HG03060 (cell line): ENCODE measurements around the gene GPR75.

ENCODE experiments used
- ATAC-seq: cut with Tn5 transposase; IDR thresholded peaks from one replicate; pipeline ENCODE4 v1.9.1; 2021; ENCODE audit warnings: low read depth, moderate number of reproducible peaks; ENCODE audit not compliant: unreplicated experiment

GPR75 gene

DNA sequence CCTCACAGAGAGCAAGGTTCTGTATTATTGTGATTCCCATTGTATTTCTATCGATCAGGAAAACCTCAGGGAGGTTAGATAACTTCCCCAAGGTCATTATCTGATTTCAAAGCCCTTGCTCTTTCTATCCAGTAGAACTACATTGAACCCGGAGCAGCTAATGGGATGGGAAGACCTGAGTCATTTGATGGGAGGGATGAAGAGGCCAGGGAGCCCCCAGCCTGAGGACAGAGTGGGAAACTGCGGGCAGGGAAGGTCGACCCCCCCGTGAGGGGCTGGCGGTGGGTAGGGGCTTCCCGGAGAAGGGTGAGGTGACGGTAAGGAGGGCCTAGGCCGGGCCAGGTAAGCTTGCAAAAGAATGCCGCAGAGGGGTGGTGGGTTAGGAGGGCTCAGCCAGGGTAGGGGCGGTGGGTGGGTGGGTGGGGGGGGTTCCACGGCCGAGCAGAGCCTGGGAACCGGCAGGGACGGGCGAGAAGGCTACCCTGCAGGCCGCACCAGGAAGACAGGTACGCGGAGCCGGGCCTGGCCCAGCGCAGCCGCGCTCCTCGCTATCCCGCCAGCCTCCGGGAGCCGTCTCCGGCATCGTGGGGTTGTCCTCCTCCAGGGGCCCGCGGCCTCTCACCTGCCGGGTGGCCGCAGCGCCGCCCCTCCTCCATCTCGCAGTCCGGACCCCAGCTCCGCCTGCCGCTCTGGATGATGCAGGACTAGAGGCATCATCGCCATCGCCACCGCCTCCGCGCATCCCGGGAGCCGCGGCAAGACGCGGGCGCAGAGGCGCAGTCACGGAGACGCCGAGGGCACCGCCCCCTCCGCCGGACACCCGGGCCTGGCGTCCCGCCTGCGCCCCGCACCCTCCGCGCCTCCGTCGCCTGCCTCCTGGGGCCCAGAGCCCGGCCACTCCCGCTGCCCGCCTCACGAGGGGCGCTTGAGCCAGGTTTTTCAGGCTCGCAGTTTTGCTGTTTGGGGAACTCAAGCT lies at the start of gene GPR75:
TSS of gene GPR75 (minus strand) at position 762 of the 976 bp plus-strand sequence. CDS start 5,211 bp downstream, outside the sequence.
- ATAC-seq: no peak

DNA sequence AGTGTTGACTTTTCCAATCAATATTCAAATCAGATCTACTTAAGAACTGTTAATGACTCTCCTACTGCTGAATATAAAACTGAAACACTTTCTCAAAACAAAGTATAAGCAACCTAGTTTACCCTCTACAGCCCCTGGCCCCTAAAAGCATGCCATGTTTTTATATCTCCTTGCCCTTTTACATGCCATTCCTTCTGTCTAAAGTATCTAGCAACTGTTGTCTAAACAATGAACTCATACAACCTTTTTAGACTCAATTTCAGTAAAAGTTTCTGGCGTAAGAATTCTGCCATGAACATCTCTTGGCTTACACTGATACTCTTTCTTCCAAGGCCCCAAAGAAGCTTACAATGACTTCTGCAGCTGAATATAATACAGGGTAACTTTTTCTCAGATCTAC lies 47.8 kb upstream of the GPR75 start:
- ATAC-seq: no peak

DNA sequence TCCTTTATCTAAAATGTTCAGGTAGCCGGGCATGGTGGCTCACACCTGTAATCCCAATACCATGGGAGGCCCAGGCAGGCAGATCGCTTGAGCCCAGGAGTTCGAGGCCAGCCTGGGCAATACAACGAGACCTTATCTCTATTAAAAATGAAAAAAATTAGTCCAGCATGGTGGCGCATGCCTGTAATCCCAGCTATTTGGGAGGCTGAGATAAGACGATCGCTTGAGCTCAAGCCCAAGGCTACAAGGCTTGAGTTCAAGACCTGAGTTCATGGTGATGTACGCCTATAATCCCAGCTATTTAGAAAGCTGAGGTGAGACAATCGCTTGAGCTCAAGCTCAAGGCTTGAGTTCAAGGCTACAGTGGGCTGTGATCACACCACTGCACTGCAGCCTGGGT lies 45.6 kb upstream of the GPR75 start:
- no peak for ATAC-seq

DNA sequence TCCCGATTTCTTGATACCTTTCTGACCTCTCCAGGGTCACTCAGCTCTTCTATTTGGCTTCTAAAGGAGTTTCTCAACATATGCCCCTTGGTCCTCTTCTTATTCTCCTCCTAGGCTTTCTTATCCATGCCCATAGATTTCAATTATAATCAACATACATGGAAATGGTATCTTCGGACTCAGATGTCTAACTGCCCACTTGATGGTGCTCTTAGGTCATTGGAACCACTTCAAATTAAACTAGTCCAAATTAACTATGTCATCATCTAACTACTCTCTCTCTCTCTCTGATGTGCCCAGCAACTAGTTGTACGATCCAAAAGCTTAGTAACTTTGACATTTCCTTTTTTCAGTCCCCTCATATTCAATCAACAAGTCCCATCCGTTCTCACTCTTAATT lies 43.2 kb upstream of the GPR75 start:
- no peak for ATAC-seq

DNA sequence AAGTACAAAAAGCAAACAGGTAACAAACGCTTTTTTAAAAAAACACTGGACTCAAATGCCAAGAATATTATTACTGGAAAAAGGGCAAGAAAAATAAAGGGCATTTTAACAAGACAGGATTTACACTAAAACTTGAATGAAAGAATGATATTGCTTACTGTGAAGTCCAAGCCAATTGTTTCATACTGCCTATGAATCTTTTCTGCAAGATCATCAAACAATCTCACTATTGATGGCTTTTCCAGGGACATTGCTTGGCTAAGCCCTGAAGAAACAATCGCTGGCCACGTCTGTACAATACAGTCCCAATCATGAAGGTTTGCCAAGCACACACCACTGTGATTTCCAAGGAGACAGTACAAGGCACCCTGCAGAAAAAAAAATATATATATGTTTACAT lies 41.4 kb upstream of the GPR75 start:
- no peak for ATAC-seq

DNA sequence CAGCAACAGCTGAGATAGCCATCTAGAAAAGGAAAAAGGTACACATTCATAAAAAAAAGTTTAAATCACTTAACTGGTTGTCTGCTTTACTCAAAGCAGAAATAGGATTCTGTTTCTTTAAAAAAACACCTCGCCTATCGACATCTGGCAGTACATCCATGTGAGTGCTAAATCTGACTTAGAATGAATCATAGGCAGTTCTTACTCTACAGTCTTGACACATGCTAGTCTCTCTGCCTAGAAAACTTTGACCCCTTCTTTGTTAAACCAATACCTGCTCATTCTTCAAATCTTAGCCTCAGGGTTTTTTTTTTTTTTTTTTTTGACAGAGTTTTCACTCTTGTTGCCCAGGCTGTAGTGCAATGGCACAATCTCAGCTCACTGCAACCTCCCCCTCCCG lies 37.1 kb upstream of the GPR75 start:
- no peak for ATAC-seq

DNA sequence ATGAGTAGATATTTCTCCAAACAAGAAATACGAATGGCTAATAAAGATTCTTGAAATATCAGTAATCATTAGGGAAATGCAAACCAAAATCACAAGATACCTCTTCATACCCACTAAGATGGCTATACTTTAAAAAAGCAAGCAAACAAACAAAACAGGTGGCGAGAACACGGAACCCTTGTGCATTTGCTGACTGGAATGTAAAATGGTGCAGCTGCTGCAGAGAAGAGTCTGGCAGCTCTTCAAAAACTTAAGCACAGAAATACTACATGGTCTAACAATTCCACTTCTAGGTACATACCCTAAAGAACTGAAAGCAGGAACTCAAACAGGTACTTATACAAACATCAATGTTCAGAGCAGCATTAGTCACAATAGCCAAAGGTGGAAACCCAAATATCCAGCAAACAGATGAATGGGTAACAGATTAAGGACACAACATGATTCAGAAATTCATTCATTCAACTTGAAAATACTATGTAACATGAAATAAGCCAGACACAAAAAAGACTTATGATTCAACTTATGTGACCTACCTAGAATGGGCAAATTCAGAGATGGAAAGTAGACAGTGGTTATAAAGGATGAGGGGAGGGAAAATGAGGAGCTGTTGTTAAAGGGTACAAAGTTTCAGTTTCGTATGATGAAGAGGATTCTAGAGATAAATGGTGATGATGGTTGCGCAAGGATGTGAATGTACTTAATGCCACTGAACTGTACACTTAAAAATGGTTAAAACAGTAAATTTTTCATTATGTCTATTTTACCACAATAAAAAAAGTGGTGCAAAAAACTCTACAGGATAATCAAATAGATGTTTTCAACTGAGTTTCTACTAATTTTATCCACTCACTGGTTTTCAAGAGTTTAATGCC lies 26.9 kb upstream of the GPR75 start:
- ATAC-seq: no peak

DNA sequence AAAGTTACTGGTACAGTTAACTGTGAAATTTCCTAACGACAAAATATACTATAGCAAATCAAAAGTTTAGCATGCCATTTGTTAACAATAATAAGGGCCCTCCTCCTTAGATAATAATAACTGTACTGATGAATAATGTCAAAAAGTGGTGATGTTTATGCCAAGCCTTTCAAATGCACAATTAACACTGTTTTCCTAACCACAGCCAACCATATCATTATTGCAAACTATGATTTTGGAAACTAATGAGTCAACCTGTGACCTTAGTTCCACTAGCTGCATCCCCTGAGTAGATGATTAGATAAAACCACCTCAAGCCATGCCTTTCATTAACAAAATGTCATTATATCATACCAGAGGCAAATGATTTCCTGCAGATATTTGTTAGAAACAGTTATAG lies 25.1 kb upstream of the GPR75 start:
- ATAC-seq: no peak

DNA sequence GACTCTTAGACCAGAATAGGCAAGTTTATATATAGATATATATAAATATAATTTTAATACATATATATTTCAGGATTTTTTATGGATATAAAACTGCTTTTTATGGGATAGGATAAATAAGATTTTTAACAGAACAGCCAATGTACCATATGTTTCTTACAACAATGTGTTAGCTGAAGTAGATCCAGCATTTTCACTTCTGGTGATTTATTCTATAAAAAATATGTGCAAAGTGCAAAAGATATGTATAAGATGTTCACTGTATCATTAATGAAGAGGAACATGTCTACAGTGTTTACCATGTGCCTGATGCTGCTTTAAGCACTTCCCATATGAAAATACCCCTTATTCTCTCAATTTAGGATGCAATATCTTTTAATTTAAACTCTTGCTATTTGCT lies 22.2 kb upstream of the GPR75 start:
- no peak for ATAC-seq

DNA sequence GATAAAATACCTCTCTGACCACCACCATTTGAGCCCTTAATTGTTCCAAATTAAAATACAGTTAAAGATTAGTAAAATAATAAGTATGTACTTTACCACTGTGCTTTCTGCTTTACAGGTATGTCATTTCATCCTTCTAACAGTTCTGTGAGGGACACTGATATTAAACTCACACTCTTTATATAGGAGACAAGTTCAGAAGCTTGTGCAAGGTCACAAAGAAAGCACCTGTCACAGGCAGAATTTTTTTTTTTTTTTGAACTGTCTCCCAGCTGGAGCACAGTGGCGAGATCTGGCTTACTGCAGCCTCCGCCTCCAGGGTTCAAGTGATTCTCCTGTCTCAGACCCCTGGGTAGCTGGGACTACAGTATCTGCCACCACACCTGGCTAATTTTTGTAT lies 21.6 kb upstream of the GPR75 start:
- ATAC-seq: no peak

DNA sequence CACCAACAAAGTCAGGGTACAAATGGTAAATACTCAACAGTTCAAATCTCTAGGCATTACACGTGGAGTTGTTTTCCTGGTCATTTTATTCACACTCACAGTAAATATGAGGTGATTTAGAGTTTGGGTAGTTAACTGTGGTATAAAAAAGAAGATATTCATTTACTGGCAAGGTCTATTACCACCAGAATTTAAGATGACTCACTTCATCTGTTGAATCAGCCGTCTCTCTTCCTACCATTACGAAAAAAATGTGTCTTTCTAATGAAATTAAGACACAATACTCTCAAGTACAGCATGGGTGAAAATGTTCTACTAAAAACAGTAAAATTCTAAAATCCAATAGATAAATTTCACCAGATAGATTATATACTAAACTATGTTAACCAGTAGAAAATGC lies 21.0 kb upstream of the GPR75 start:
- ATAC-seq: no peak

DNA sequence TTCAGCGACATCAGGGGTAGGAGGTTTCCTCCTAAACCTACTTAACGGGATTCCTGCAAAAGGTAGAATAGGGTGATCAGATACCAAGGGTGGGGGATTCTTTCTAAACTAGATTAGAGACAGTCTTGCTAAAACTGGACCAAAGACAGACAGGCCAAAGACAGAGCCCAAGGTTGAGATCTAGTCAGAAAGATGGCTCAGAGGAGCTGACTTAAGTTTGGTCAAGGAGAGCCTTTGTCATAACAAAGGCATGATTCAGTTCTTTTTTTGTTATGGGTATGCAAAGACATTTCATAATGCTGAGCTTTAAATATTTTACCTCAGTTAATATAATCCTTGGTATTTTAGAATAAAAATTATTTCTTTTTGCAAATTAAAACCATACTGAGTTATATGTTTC lies 17.8 kb upstream of the GPR75 start:
- no peak for ATAC-seq

DNA sequence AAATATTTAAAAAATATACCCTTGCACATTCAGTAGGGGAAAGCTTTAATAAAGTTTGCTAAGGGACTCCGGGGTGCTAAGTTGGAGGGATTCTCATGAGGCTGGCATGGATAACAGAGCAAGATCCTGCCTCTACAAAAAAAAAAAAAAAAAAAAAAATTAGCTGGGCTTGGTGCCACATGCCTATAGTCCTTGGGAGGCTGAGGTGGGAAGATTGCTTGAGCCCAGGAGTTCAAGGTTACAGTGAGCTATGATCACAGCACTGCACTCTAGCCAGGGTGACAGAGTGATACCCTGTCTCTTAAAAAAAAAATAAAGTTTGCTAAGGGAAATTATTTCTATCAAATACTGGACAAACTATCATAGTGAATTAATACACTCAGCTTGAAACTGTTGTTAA lies 17.3 kb upstream of the GPR75 start:
- ATAC-seq: no peak

DNA sequence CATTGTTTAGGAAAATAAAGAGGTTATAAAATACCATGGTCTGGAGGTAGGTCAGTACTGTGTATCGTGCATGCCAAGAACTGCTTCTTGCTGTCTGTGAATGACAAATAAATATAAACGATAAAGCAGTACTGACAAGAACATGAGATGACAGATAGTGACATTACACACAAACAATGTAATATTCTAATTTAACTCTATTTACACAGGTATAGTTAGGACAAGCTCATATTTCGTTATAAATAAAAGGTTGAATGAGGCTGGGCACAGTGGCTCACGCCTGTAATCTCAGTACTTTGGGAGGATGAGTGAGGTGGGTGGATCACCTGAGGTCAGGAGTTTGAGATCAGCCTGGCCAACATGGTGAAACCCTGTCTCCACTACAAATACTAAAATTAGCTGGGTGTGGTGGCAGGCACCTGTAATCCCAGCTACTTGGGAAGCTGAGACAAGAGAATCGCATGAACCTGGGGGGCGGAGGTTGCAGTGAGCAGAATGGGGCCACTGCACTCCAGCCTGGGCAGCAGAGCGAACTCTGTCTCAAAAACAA lies 14.7 kb upstream of the GPR75 start:
- no peak for ATAC-seq

DNA sequence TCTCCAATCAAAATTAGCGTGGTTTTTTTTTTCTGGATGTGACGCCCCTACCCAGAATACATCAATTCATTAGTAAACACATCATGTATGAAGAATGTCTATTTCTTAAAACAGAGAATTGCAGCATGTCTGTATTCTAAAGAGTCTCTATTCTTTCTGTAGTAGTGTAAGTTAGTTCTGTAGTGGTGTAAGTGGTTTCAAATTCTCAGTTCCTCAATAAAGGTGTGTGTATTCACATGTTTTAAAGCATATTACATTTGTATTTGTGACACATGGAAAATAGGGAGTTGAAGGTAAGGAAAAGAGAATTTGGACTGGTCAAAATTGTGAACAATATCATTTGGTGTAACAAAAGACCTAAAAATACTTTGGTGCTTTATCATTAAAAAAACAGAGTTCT lies 8.0 kb upstream of the GPR75 start:
- ATAC-seq: no peak

DNA sequence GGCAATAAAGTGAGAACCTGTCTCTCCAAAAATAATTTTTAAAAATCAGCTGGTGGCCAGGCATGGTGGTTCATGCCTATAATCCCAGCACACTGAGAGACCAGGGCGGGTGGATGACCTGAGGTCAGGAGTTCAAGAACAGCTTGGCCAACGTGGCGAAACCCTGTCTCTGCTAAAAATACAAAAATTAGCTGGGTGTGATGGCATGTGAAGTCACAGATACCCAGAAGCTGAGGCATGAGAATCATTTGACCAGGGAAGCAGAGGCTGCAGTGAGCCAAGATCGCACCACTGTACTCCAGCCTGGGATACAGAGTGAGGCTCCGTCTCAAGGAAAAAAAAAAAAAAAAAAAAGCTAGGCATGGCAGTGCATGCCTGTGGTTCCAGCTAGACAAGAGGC lies 7.4 kb upstream of the GPR75 start:
- no peak for ATAC-seq

DNA sequence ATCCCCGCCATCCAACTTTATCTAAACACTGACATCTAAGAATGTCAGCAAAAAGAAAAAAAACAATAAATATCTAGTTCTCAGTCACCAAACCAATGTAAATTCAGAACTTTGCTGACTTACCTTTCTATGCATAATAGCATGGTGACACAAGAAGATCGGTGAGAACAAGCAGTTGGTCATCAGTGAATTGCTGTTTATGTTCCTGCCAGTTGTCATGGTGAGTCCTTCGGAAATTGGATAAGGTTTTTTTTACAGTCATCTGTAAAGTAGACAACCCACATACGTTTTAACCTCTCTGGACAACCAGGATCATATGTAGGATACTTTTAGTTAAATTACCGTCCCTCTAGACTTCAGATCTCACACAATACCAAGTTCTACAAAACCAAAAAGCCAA lies 6.2 kb upstream of the GPR75 start:
- no peak for ATAC-seq

DNA sequence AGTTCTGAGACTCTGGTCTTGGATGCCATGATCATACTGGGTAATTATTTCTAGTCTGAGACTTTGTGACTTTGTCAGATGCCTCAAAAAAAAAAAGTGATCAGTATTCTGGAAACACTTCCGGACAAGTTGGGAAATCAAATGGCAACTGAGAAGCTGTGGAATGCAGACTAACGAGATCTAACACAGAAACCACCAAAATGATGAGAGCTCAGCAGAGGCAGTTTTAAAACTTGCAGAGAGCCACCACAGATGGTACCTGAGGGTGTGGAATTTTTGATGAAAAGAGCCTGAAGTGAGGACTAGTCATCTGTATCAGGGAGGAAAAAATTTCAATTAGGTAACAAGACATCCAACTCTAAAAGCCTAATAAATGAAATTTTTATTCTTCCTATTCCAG lies 5.5 kb upstream of the GPR75 start:
- ATAC-seq: no peak

DNA sequence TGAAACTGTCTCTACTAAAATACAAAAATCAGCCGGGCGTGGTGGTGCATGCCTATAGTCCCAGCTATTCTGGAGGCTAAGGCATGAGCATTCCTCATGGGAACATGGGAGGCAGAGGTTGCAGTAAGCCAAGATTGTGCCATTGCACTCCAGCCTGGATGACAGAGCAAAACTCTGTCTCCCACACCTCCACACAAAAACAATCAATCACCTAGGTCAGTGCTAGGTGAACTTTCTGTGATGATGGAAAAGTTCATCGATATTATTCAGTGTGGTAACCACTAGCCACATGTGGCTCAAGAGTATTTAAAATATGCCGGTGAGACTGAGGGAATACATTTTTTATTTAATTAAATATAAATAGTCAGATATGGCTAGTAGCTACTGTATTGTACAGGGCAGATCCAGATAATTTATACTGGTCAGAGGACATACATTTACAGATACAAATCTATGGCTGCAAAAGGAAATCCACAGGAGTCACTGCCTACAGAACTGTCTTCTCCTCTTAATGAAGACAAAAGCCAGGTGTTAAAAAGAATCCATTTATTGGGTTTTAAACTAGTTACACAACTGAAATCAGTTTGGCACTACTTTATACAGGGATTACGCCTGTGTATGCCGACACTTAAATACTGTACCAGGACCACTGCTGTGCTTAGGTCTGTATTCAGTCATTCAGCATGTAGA lies 3.9 kb upstream of the GPR75 start:
- no peak for ATAC-seq

DNA sequence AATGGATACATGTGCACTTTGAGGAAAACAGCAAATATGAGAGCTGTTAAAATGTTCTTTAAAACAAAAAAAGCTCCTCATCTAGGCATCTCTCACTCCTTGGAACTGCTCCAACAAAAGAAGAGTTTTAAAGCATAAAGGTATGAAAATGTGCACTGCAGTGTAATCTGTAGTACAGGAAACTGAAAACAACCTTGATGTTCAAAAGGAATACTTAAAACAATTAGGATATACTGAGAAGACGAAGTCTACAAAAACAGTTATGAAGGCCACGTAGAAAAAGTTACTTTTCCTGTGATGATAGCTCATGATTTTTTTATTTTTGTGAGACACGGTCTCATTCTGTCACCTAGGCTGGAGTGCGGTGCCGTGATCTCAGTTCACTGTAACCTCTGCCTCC lies 2.1 kb upstream of the GPR75 start:
- ATAC-seq: no peak

DNA sequence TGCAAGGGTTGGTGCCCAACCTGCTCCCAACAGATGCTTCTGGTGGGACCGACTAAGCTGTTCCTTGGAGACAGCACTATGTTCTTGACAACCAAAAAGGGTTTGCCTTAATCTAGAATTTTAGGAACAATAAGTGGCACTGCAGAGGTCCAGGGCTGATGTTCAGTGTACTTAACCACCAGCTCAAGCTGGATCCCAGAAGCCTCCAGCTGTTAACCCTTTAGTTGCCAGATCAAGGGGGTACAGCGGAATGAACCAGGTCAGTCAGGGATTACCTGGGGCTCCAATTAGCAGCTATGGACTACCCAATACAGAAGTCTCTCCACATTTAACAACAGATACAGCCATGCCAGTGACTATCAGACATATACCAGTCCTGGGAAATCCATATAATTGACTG lies 3.5 kb downstream of the GPR75 start:
- ATAC-seq: no peak
